Retina (tissue), 1 donor: ENCODE results near the gene CKMT1B.
"Not testable (repeated sequence)": the region's sequence is repeated elsewhere in the genome, so short reads cannot be mapped to it uniquely, and the experiment has no call there.

ENCODE experiments used
- DNase-seq: peaks from one replicate; pipeline ENCODE4 v3.0.0-alpha.2; 2016

Gene CKMT1B

DNA sequence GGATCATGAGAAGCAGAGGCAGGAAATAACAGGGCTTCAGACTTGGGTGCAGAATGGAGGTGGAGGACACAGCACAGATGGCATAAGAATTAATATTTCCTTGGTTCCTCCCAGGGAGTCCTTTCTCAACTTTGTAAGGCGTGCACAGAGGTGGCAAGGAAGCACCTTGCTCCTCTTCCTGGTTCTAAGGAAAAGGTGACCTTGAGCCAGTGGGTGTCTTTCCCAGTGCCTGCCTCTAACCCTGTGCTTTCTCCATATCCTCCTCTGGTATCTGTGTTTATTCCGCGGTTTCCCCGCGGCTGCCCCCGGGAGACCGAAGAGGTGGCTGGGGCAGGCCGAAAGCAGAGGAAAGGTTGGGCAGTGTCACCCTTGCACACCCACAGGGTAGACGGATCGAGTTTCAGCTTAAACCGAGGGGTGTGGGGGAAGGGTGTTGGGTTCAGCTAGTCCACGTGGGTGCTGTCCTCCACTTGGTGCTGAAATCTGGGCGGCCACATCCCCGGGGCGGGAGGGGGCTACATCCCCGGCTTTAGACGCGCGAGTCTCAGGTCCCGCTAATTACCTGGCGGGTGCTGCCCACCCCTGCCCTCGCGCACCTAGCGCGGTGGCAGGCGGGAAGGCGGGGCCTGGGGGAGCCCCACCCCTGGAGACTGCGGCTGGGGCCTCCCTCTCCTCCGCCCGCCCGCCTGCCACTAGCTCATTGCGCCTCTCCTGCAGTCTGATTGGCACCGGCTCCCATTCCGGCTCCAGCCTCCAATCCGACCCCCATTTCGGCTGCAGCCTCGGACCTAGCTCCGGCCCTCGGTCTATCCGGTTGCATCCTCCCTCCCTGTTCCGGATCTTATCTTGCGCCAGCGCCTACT is at the start of gene CKMT1B:
Gene CKMT1B (plus strand): TSS at position 700 of the 863 bp plus-strand sequence. CDS start 192 bp downstream, outside the sequence.
- not testable (repeated sequence) for DNase-seq

- DNase-seq = no peak
These were observed 49.6 kb upstream of the CKMT1B start for GRCh38 chr15:43544266-43544665.

DNA sequence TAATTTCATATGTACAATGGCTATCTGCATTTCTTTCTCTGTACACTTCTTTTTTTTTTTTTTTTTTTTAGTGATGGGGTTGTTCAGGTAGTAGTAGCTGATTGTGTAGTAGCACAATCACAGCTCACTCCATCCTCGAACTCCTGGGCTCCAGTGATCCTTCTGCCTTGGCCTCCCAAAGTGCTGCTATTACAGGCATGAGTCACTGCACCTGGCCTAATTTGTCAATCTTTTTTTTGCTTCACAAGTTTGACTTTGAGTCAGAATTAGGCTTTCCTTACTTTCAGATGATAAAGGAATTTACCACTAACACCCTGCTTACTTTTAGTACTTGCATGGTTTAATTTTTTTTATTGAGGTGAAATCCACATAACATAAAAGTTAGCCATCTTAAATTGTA is 48.4 kb upstream of the CKMT1B start:
- DNase-seq = no peak

GRCh38 chr15:43547539-43547938 is 46.3 kb upstream of the CKMT1B start:
- DNase-seq = no peak

DNA sequence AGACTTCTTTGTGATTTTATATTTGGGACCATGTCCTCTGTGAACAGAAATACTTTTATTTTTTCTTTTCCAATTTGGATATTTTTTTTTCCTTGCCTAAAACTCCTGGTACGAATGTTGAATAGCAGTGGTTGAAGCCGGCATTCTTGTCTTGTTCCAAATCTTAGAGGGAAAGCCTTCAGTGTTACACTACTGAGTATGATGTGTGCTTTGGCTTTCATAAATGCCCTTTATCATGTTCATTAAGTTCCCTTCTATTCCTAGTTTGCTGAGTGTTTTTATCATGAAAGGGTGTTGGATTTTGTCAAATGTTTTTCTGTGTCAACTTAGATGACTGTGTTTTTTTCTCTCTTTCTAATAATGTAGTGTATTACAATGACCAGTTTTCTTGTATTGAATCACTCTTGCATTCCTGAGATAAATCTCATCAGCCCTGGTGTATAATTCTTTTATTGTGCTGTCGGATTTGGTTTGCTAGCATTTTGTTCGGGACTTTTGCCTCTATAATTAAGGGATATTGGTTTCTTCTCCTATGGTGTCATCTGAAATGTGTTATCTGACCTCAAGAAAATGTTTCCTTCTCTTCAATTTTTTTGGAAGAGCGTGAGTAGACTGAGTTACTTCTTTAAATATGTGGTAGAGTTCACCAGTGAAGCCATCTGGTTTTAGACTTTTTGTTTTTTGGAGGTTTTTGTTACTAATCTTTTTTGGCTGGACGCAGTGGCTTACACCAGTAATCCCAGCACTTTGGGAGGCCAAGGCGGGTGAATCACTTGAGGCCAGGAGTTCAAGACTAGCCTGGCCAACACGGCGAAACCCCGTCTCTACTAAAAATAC is 43.1 kb upstream of the CKMT1B start:
- no peak for DNase-seq

- DNase-seq = no peak
These were observed 41.6 kb upstream of the CKMT1B start for GRCh38 chr15:43552256-43552655.

DNA sequence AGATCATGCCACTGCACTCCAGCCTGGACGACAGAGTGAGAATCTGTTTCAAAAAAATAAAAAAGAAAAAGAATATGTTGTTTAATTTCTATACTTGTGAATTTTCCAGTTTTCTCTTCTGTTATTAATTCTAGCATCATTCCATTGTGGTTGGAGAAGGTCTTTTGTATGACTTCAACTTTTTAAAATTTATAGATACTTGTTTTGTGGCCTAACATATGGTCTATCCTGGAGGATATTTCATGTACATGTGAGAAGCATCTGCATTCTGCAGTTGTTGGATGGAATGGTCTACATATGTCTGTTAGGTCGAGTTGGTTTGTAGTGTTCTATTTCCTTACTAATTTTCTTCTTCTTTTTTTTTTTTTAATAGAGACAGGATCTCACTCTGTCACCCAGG is 40.8 kb upstream of the CKMT1B start:
- no peak for DNase-seq

DNA sequence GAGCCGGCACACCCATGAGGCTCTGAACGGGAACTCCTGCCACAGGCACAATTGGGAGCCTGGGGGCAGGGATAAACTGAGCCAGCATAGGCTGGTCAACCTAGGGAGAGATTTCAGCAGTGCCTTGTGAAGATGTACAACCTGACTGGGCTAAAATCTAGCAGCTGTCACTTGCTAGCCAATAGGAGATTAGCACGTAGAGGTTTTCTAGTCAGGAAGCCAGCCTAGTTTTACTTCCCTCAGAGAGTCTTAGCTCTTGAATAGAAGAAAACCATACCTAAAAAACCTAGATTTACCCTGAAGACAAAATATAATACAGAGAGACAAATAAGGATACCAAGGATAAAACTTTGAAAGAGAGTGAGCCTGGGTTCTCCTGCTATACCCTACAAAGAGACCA is 31.1 kb upstream of the CKMT1B start:
- not testable (repeated sequence) for DNase-seq

DNA sequence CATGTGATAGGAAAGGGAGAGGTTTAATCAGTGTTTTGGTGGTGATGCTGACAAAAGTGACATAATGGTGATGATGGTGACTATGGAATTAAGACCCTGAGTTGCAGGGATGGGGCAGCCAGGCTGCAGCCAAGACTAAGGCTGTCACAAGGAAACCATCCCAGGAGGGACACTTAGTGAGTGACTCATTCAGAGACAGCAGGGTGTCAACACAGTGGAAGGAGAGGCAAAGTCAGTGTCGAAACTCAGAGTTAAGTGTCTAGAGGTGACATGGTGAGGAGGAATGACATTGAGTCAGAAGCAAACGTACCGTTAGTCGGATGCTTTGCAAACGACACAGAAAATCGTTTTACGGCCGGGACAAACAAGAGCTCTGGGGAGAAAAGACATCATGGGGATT is 30.0 kb upstream of the CKMT1B start:
- not testable (repeated sequence) for DNase-seq

- not testable (repeated sequence) for DNase-seq
These were observed 27.2 kb upstream of the CKMT1B start for GRCh38 chr15:43566615-43567014.

- not testable (repeated sequence) for DNase-seq
These were observed 19.2 kb upstream of the CKMT1B start for GRCh38 chr15:43574607-43575006.

DNA sequence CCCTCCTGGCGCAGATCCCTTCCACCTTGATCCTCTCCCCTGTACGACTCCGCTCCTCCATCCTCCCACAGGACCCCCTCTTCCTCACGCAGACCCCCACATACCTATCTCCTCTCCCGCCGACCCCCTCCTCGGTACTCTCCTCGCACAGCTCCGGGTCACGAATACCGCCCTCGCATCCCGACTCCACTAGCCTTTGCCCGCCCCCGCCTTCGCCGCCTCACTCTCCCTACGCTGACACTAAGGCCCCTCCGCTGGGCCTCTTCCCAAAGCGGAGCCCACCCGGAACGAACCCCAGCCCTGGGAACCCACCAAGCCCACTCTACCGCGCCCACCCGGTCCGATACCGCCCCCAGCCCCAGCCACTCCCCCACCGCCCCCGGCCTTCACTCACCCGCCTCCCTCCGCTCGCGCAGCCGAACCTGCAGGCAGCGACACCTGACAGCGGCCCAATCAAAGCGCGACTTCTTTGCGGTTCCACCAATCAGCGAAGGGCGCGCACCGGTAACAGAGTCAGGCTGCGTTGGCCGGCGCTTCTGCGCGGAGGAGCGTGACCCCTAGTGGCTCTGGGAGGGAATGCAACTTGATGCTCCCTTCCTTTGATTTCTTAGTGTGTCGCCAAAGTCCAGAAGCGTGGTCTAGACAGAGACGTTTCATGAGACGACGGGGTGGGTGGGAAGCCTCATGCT is 3.9 kb upstream of the CKMT1B start, which contains the start of gene PPIP5K1:
Gene PPIP5K1 (minus strand): TSS at position 431 of the 689 bp plus-strand sequence. CDS start 5,704 bp downstream, outside the sequence.
- not testable (repeated sequence) for DNase-seq

DNA sequence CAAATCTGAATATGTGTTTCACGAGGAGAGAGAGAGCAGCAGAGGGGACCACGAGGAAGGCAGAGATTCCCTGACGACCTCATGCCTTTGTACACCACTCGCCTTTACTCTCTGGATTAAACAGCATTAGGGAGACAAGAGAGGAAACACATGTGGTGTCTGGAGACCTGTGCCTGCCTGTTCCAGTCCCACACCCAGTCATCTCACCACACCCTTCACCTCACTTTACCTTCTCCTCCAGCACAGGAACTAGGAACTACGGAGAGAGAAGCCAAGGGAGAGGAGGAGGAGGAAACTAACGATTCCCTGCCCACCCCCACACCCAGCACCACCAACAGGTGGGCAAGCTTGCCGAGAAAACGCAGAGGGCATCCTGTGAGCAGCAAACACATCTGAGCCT is 986 bp upstream of the CKMT1B start:
- not testable (repeated sequence) for DNase-seq

GRCh38 chr15:43599131-43599530 is 5.3 kb downstream of the CKMT1B start:
- DNase-seq = not testable (repeated sequence)

DNA sequence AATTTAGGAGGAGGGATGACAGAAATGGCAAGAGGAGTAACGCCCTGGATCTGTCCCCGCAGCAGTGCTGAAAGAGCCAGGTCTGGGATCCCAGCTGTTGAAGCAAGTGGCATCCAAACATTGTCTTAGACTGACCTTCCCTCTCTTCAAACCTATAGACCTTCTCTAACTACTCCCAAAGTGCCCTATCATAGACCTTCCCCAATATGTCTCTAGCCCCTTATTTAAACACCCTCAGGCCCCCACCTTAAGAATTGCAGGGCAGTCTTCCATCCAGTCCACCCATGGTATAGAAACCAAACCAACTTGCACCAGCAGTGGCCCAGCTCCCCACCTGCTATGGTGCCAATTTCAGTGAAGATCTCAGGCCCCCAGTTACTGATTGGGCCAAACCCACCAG is 6.4 kb downstream of the CKMT1B start:
- DNase-seq = not testable (repeated sequence)

GRCh38 chr15:43602233-43602632 is 8.4 kb downstream of the CKMT1B start:
- DNase-seq = not testable (repeated sequence)

GRCh38 chr15:43617750-43618149 is 23.9 kb downstream of the CKMT1B start:
- not testable (repeated sequence) for DNase-seq

DNA sequence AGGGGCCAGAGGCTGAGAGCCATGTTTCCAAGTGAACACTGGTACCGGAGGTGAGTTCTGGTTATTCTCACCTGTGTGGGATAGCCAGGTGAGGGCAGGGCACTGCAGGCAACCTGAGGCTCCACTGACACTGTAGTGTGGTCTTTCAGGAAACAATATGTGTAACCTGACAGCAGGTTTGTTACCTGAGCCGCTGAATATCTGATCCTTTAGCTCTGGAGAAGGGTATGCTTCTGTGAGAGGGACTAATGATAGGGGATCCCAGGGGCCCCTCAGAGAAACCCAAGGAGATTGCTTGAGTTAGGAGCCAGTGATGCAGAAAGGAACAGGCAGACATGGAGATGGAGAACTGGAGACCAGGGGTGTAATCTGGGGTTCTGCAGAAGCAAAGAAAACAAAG is 24.9 kb downstream of the CKMT1B start, which contains the start of gene STRC:
Gene STRC (minus strand): TSS at position 101 of the 400 bp plus-strand sequence. CDS start 78 bp downstream, at position 23.
- DNase-seq = not testable (repeated sequence)

- not testable (repeated sequence) for DNase-seq
These were observed 28.4 kb downstream of the CKMT1B start for GRCh38 chr15:43622068-43622799.

DNA sequence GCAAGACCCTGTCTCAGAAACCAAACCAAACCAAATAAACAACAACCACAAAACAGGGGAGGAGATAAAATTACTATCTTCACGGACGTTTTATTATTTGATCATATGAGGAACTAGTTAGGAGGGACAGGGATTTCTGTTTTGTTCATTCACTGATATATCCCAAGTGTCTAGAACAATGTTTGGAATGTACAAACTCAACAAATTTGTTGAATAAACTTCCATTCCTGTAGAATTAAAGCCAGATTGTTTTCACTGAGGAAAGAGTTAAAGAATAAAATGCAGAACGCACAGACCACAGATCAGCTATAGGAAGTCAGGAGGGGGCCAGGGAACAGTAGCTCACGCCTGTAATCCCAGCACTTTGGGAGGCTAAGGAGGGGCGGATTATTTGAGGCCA is 31.3 kb downstream of the CKMT1B start:
- no peak for DNase-seq

GRCh38 chr15:43626937-43627336 is 33.1 kb downstream of the CKMT1B start:
- DNase-seq = not testable (repeated sequence)
